Neural progenitor cell (in vitro differentiated cells): ENCODE measurements around the gene NKD2. TPM values are rescaled to one million over a fixed set of nuclear protein-coding genes. Genes with fewer than 3 reads are reported as not detected.

Experiments used
- DNase-seq: peaks from one replicate; pipeline ENCODE4 v3.0.0-alpha.2; 2016; ENCODE audit warnings: low spot score
- H2AFZ ChIP-seq: fragments of 200-600 bp; sonication (generic); replicated peaks from 2 replicates; pipeline ENCODE4 v1.6.1; 2016; ENCODE audit warnings: antibody characterized with exemption
- H3F3A ChIP-seq: fragments of 200-600 bp; sonication (generic); 2 replicates; pipeline ENCODE4 v1.6.1; 2016; ENCODE audit warnings: antibody characterized with exemption, low read depth
- H3K27ac ChIP-seq: fragments of 200-600 bp; sonication (generic); 2 replicates; pipeline ENCODE4 v1.5.1; 2016; ENCODE audit warnings: mild to moderate bottlenecking
- H3K27me3 ChIP-seq: fragments of 200-600 bp; sonication (generic); 2 replicates; pipeline ENCODE4 v1.6.1; 2016; ENCODE audit warnings: mild to moderate bottlenecking, moderate library complexity
- H3K36me3 ChIP-seq: fragments of 200-600 bp; sonication (generic); 2 replicates; pipeline ENCODE4 v1.5.1; 2016
- H3K4me1 ChIP-seq: fragments of 200-600 bp; sonication (generic); 2 replicates; pipeline ENCODE4 v1.6.1; 2016; ENCODE audit warnings: mixed run types
- H3K4me2 ChIP-seq: fragments of 200-600 bp; sonication (generic); 2 replicates; pipeline ENCODE4 v1.6.1; 2016
- H3K4me3 ChIP-seq: fragments of 200-600 bp; sonication (generic); 2 replicates; pipeline ENCODE4 v1.5.1; 2016
- H3K79me2 ChIP-seq: fragments of 200-600 bp; sonication (generic); 2 replicates; pipeline ENCODE4 v1.6.1; 2016; ENCODE audit warnings: low read depth
- H3K9ac ChIP-seq: fragments of 200-600 bp; sonication (generic); 2 replicates; pipeline ENCODE4 v1.6.1; 2016
- H3K9me3 ChIP-seq: fragments of 200-600 bp; sonication (generic); 2 replicates; pipeline ENCODE4 v1.5.1; 2016; ENCODE audit warnings: low read depth
- H4K20me1 ChIP-seq: fragments of 200-600 bp; sonication (generic); 2 replicates; pipeline ENCODE4 v1.6.1; 2016; ENCODE audit warnings: low read depth
- H3K27ac Mint-ChIP-seq: 3 replicates; pipeline ENCODE4 v1.8.0; 2021; ENCODE audit warnings: mixed read lengths
- H3K27me3 Mint-ChIP-seq: 2 replicates; pipeline ENCODE4 v1.8.0; 2022; ENCODE audit warnings: low read depth, mild to moderate bottlenecking, inconsistent platforms, moderate library complexity, mixed read lengths; ENCODE audit not compliant: insufficient read depth
- H3K36me3 Mint-ChIP-seq: 3 replicates; pipeline ENCODE4 v1.8.0; 2021; ENCODE audit warnings: mixed read lengths
- H3K4me1 Mint-ChIP-seq: 3 replicates; pipeline ENCODE4 v1.8.0; 2021; ENCODE audit warnings: mixed read lengths
- H3K4me3 Mint-ChIP-seq: 3 replicates; pipeline ENCODE4 v1.8.0; 2021; ENCODE audit warnings: mild to moderate bottlenecking, moderate library complexity, mixed read lengths
- H3K9me3 Mint-ChIP-seq: 3 replicates; pipeline ENCODE4 v1.8.0; 2020; ENCODE audit warnings: mixed read lengths
- CTCF ChIP-seq: fragments of 200-600 bp; sonication (generic); IDR thresholded peaks from 2 replicates; pipeline ENCODE4 v1.5.1; 2017; ENCODE audit warnings: antibody characterized with exemption, mild to moderate bottlenecking
- EZH2 ChIP-seq: fragments of 200-600 bp; sonication (generic); IDR thresholded peaks from 2 replicates; pipeline ENCODE4 v1.6.1; 2017; ENCODE audit warnings: antibody characterized with exemption, mild to moderate bottlenecking, moderate library complexity
- EZH2phosphoT487 ChIP-seq: fragments of 200-600 bp; sonication (generic); IDR thresholded peaks from 2 replicates; pipeline ENCODE4 v1.6.1; 2017; ENCODE audit warnings: antibody characterized with exemption
- total RNA-seq: library from RNA; depleted of rRNA; stranded (reverse); fragments of >200 nt; gene quantifications from 2 replicates; pipeline ENCODE4 v1.2.3, GENCODE V29; 2015; ENCODE audit warnings: low replicate concordance

NKD2 gene
- total RNA-seq, 1 donor from 2014 or later, result 1.3 TPM

GRCh38 chr5:1035421-1036405 is 27.1 kb downstream of the NKD2 start:
- H3K4me3 Mint-ChIP-seq, result no peak overlapping the region
- H3K4me1 ChIP-seq, result peaks cover 4% of the 10 kb centered on the region
- H4K20me1 ChIP-seq, result no peaks in the 10 kb centered on the region
- TF ChIP-seq EZH2phosphoT487 (no peak), EZH2 (no peak), CTCF (no peak)
- no peaks in the 10 kb centered on the region for H3F3A ChIP-seq
- no peak overlapping the region for H3K27ac Mint-ChIP-seq
- no peaks in the 10 kb centered on the region for H3K27me3 ChIP-seq
- H3K36me3 Mint-ChIP-seq, result peaks cover 2% of the 10 kb centered on the region
- H3K36me3 ChIP-seq, result no peaks in the 10 kb centered on the region
- H3K27ac ChIP-seq, result no peak overlapping the region
- no peak for DNase-seq
- H3K9me3 Mint-ChIP-seq, result no peaks in the 10 kb centered on the region
- H3K27me3 Mint-ChIP-seq, result peaks cover 6% of the 10 kb centered on the region
- peaks cover 6% of the 10 kb centered on the region for H3K4me1 Mint-ChIP-seq
- H3K9me3 ChIP-seq, result no peaks in the 10 kb centered on the region
- no peak overlapping the region for H3K4me2 ChIP-seq
- H3K4me3 ChIP-seq, result no peak overlapping the region
- H3K9ac ChIP-seq, result no peak overlapping the region
- H2AFZ ChIP-seq, result no peak overlapping the region
- H3K79me2 ChIP-seq, result no peaks in the 10 kb centered on the region

- Histone ChIP-seq H3K4me1 (no peaks in the 10 kb centered on the region), H3K27me3 (no peaks in the 10 kb centered on the region), H3K36me3 (no peaks in the 10 kb centered on the region), H3K79me2 (no peaks in the 10 kb centered on the region), H3K27ac (no peak overlapping the region), H3K4me3 (no peak overlapping the region), H3K9ac (no peak overlapping the region), H2AFZ (no peak overlapping the region), H3F3A (no peaks in the 10 kb centered on the region), H3K4me2 (no peak overlapping the region), H4K20me1 (no peaks in the 10 kb centered on the region), H3K9me3 (no peaks in the 10 kb centered on the region)
- no peak for DNase-seq
- Mint-ChIP-seq H3K36me3 (peaks cover 2% of the 10 kb centered on the region), H3K4me1 (peaks cover 3% of the 10 kb centered on the region), H3K9me3 (no peaks in the 10 kb centered on the region), H3K4me3 (peak overlapping the region; percentile 24), H3K27me3 (peaks cover 6% of the 10 kb centered on the region), H3K27ac (no peak overlapping the region)
- TF ChIP-seq CTCF (no peak), EZH2 (no peak), EZH2phosphoT487 (no peak)
These were observed 28.0 kb downstream of the NKD2 start for GRCh38 chr5:1036504-1037122.

- H2AFZ ChIP-seq, result no peak overlapping the region
- peaks cover 8% of the 10 kb centered on the region for H3K27me3 Mint-ChIP-seq
- H3K27me3 ChIP-seq, result no peaks in the 10 kb centered on the region
- peaks cover 3% of the 10 kb centered on the region for H3K4me1 Mint-ChIP-seq
- H3K4me3 Mint-ChIP-seq, result no peak overlapping the region
- H3K79me2 ChIP-seq, result no peaks in the 10 kb centered on the region
- no peaks in the 10 kb centered on the region for H3K9me3 ChIP-seq
- no peak overlapping the region for H3K4me2 ChIP-seq
- H3K4me1 ChIP-seq, result no peaks in the 10 kb centered on the region
- no peak overlapping the region for H3K9ac ChIP-seq
- peaks cover 2% of the 10 kb centered on the region for H3K36me3 Mint-ChIP-seq
- H3K27ac ChIP-seq, result no peak overlapping the region
- TF ChIP-seq CTCF (no peak), EZH2 (no peak)
- no peak overlapping the region for H3K4me3 ChIP-seq
- no peaks in the 10 kb centered on the region for H3F3A ChIP-seq
- H3K36me3 ChIP-seq, result no peaks in the 10 kb centered on the region
- H3K9me3 Mint-ChIP-seq, result no peaks in the 10 kb centered on the region
- peak overlapping the region; percentile 69 for H3K27ac Mint-ChIP-seq
- no peaks in the 10 kb centered on the region for H4K20me1 ChIP-seq
- DNase-seq, result no peak
These were observed 28.6 kb downstream of the NKD2 start for GRCh38 chr5:1037123-1037670.
